GM18907 (cell line): Measurements from ENCODE around the gene TADA1.
"Not testable (repeated sequence)": the region's sequence is repeated elsewhere in the genome, so short reads cannot be mapped to it uniquely, and the experiment has no call there.

Experiments
- ATAC-seq: cut with Tn5 transposase; IDR thresholded peaks from one replicate; pipeline ENCODE4 v1.9.1; 2021; ENCODE audit warnings: mild to moderate bottlenecking, moderate library complexity; ENCODE audit not compliant: unreplicated experiment

TADA1 gene

DNA sequence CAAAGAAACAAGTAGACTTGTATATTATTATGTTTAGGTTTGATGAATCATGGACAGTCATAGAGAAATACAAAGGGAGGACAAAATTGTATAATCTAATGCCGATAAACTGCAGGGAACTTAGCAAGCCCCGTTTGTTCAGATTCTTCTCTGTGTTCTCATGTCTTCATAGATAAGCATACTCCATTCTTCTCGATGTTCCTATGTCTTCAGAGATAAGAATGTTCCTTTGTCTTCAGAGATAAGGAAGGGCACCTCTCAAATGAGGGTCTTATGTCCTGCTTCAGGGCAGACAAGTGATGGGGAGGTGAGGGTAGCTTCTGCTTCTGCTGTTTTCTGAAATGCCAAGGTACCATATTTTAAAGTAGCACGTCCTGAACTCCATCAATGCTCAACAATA, 19.7 kb upstream of the TADA1 start:
- ATAC-seq: no peak

DNA sequence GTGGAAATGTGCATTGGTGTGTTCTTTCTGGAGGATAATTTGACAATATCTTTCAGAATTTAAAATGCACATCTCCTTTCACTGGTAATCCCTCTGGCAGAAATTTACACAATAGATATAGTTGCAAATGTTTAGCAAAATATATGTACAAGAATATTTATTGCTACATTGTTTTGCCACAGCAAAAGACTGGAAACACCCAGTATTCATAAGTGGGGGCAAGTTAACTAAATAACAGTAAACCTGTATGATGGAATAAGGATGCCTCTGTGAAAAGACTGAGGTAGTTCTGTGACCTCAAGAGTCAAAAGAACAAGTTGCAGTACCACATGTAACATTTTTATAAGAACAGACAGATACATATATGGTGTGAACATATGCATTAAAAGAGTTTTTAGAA, 13.7 kb upstream of the TADA1 start:
- ATAC-seq: no peak

DNA sequence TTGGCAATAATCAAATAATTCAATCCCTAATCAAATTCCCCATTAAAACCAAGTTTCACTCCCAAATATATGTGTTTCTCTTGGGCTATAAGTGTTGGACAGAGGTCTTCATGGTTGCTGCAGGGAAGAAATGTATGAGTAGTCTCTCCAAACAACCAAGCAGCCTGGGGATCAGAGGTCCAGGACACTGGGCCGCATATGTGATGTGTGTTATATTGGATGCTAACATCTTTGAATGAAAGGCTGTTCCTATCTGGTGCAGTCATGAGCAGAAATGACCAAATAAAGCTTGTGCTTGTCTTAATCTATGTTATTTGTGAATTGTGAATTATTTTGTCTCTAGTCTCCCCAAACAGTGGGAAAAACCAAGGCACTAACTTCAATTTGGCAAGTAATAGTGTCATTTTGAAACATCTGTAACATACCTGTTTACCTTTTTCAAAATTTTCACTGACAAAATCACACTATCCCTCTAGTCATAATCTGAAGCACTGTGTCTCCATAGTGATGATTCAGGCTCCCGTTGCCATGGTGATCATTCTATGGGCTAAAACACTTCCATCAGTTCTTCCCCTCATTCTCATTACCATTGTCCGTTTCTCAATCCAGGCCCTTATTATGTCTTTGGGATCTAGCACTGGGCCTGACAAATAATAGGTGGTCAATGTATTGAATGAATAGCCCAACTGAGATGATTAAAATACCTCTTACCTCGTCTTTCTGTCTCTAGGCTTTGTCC, 12.5 kb upstream of the TADA1 start:
- no peak for ATAC-seq

DNA sequence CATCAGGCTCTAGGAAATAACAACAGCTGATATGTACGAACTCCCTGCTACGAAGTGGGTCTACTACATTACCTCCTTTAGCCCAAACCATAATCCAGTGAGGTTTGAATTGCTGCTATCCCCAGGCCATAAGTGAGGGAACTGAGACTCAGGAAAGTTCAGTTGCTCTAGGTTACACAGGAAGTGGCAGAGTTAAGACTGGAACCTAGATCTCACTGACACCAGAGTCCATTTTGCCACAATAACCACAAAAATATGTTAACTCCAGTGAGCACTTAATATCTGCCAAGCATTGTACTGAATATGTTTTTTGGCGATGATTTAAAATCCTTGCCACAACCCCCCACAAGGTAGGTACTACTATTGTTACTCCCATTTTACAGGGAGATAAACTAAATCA, 8.9 kb upstream of the TADA1 start:
- ATAC-seq: peak; percentile 54

DNA sequence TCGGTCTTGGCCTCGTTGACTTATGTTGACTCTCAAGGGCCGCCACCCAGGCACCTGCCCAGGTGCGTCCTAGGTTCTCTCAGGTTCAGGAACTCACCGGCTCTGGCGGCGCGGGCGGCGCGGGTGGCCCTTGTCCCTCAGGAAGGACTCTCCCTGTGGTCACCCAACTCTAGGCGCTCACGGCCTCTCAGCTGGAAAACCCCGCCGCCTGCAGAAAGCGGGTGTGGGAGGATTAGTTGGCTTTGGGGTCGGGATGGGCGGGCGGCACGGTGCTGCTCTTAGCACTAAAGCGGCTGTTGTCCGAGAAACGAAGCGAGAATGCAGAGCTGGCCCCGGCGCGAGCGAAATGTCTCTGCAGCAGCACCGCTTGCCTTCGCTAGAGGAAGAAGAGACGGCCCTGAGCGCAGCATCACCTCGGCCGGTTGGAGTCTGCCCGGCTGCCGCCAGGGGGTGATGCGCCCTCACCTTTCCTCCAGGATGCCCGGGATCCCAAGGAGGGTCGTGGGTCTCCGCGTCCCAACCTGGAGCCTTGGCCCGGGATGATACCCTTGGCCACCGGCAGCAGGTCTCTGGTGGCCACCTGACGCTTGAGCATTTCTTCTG, 8.1 kb upstream of the TADA1 start:
- ATAC-seq: peak; percentile 67

DNA sequence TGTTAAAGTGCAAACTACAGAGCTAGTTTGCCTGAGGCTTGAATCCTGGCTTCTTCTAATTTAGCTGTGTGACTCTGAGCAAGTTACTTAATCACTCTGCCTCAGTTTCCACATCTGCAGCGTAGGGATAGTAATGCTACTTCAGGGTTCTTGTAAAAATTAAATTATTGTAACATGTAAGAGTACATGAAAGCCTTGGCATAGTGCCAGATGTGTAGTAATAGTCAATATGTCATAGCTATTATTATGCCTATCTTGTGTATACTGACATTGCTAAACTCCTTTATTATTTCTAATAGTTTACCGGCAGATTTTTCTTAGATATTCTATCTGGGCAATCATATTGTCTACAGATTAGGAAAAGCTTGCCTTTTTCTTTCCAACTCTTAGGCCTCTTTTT, 6.8 kb upstream of the TADA1 start:
- ATAC-seq: no peak

DNA sequence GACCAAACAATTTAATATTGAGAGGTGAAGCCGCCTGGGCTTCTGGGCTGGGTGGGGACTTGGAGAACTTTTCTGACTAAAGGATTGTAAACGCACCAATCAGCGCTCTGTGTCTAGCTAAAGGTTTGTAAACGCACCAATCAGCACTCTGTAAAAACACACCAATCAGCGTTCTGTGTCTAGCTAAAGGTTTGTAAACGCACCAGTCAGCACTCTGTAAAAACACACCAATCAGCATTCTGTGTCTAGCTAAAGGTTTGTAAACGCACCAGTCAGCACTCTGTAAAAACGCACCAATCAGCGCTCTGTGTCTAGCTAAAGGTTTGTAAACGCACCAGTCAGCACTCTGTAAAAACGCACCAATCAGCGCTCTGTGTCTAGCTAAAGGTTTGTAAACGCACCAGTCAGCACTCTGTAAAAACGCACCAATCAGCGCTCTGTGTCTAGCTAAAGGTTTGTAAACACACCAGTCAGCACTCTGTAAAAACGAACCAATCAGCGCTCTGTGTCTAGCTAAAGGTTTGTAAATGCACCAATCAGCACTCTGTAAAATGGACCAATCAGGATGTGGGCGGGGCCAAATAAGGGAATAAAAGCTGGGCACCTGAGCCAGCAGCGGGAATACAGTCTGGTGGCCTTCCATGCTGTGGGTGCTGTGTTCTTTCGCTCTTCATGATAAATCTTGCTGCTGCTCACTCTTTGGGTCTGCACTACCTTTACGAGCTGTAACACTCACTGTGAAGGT, 2.3 kb upstream of the TADA1 start:
- ATAC-seq: not testable (repeated sequence)

DNA sequence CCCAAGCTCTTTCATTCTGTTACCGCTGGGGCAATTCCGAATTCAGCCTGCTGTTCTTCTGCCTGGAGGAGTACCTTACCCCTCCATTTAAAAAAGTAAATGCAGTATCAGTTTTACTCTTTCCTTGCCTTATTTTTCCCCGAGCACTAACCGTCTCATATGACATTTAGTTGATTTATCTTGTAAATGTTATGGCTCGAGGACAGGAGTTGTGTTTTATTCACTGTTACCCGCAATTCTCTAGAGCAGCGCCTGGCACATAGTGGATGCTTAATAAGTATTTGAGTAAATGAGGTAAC, 425 bp upstream of the TADA1 start:
- ATAC-seq: peak; percentile 3

DNA sequence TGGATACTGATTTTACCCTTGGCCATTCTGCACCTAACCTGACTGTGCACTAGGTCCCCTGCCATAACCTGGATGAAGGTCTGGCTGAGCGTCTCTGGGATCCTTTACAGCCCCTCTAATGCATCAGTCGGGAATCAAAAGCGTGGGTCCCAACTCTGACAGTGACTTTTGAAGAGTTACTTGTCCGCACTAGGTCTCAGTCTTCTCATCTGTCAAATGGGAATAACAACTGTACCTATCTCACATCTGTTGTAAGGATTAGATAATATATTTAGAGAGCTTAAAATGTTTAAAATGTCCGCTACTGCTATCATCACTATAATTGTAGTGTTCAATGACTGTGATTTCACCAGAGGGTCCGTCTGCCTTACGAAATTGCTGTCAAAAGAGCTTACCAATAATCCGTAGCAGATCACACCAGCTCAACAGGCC, 746 bp downstream of the TADA1 start:
- no peak for ATAC-seq

DNA sequence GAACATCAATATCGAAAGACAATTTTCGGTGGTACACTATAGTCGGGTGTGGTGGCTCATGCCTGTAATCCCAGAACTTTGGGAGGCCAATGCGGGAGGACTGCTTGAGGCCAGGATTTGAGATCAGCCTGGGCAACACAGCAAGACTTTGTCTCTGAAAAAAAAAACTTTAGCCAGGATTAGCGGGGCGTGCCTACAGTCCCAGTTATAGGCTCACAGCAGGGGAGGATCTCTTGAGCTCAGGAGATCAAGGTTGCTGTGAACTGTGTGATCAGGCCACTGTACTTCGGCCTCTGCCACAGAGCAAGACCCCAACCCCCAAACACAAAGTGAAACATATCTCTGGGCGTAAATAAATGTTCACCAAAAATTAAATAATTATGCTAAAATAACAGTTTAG, 1.6 kb downstream of the TADA1 start:
- ATAC-seq: no peak

DNA sequence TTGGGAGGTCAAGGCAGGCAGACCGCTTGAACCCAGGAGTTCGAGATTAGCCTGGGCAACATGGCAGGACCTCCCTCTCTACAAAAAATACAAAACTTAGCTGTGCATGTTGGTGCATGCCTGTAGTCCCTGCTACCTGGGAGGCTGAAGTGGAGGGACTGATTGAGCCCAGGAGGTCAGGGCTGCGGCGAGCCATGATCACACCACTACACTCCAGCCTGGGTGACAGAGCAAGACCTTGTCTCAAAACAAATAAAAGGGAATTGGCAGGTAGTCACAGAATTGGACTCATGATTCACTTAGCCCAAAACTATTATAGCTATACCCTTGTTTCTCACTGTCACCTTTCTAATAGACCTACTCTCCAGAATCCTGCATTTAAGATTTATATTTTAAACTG, 5.5 kb downstream of the TADA1 start:
- ATAC-seq: no peak

DNA sequence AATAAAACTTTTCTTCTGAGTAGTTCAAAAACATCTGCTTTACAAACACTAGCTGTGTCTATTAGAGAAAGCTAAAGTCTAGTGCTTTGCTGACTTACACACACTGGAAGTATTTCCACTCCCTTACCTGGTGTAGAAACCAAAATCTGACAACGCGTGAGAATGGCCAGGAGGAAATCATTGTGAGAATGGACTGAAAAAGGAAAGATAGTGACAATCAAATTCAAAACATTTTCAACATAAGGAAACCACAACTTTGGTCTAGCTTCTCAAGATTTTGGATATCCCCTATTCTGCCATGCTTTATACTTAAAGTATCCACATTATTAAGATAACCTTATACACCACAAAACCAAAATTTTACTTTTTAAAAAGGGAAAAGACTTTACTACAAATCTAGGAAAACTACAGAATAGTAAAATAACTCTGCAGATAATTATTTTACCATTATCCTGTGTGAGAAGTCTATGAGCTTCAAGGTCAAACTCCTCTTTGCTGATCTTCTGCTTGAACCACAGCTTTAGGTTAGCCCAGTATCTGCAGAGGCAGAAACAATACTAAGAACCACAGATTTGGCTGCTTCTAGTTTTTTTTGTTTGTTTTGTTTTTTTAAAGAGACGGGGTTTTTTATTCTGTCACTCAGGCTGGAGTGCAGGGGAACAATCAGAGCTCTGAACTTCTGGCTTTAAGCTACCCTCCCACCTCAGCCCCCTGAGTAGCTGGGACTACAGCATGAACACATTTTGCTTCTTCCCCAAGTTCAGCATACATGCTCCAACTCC, 6.6 kb downstream of the TADA1 start:
- ATAC-seq: no peak

DNA sequence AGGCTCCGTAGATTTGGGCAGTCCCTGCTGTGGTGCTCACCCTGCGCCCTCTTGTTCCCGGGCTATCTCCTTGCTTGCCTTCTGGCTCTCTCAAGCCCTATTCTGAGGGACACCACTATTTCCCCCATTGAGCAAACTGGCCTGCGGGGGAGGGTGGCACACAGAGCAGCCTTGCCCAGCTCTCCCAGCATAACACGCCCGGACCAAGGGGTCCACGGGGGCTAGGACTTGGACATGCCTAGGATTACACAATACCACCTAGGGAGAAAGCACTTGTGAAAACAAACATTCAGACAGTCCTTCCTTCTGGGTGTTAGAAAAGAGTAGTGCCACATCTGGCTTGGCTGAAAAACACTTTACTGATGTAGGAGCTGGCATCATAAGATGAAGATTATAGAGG, 7.4 kb downstream of the TADA1 start:
- ATAC-seq: no peak

DNA sequence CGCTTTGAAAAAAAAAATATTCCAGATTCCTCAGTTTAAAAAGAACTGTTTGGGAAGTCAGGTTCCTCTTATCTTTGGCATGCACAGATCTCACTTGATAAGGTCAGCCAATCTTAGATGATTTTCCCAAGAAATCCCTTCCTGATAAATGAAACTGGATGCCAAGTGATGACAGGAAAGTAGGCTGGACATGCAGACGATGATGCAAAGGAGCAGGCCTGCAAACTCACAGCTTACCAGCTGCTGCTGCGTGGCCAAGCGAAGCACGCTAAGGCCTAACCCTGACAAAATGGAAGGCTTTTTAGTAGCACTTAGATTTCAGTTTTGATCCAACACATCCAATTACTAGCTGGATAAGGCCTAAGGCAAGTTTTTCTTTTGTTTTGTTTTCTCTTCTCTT, 10.1 kb downstream of the TADA1 start:
- no peak for ATAC-seq

DNA sequence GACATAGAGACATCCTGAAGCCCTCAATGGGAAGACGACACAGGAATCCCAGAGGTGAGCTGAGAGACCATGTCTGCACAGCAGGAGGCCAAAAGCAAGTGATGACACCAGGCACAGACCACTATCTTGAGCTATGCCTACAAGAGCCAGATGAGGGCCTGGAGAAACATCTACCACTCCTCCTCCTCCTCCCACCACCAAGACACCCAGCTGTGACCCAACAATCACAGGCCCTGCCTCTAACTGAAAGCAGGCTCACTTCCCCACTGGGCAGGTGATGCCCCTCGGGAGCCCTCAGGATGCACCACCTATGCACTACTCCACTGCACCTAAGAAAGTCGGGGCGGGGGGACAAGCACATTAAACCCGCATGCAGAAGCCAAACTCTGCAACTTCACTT, 16.5 kb downstream of the TADA1 start:
- ATAC-seq: no peak

DNA sequence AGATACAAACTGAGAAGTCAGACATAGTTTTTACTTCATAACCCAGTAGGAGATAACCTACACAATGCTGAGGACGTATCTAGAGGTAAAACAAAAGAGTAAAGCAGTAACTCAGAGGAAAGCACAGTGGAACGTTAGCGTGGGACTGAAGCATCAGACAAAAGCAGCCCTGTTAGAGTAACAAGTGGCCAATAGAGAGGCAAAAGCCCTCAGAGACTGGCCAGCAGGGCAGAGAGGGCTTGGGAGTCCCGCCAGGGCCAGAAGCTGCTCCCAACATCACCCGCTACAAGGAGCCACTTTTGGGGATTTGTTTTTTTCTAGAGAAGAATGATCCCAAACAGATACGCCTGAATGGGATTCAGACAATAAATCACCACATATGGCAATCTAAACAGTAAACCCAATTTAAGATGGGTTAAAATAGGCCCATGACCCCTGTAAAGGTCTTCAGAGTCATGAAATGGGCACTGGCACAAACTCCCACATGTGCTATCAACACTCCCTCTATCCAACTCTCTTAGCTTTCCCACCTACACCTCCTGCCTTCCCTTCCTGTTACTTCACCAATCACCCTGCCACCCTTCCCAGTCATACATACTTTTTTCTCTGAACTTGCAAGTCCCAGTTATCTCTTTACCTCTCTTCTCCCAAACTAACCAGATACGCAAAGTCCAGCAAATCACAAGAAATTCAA, 17.2 kb downstream of the TADA1 start:
- no peak for ATAC-seq

DNA sequence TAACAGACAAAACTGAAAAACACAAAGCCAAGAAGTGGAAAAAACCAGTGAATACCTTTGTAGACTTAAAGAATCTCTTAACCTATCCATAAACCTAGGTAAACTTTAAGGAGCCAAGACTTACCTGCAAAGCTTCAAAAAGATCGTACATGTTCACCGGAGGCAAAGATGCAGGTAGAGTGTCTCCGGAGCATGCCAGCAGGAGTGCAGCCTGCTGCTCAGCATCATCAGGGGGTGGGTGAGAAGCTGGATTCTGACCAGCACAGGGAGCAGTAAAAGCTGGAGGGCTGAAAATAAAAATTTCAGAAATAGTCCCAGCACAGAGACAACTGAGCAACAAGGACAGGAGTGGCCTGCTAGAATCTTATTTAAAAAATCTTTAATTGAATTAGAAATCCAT, 18.1 kb downstream of the TADA1 start:
- ATAC-seq: no peak

DNA sequence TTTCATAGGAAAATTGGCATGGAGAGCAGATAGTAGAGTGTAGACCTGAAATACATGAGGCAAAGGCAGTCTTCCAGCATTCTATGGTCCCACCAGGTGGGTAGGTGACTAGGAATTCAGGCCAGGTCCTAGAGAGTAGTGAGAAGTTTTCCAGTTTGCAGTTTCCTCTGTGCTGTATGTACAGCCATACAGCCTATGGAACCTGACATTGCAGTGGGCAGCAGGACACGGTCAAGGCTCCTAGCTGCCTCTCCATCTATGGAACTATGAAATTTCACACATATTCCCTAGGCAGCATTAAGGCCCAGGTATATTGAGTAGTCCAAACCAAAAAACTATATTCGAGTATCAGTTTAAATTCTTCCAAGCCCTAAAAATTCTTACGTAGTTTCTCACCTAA, 20.5 kb downstream of the TADA1 start:
- ATAC-seq: no peak

DNA sequence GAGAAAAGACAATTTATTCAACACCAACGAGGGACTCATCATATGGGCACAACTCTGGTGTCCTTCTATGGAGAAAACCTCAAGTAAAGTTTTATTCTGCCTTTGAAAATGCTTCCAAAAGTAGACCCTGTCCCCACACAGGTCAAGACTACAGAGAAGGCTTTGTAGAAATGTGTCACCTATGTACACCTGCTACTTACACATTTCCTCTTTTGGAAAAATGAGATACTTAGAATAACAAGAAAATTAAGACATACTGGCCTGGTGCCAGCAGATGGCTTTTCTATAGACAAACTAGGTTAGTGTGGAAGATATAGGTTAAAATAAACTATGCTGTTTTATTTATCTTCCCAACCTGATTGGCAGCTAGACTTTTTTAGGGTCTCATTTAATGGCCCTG, 23.1 kb downstream of the TADA1 start:
- ATAC-seq: no peak

DNA sequence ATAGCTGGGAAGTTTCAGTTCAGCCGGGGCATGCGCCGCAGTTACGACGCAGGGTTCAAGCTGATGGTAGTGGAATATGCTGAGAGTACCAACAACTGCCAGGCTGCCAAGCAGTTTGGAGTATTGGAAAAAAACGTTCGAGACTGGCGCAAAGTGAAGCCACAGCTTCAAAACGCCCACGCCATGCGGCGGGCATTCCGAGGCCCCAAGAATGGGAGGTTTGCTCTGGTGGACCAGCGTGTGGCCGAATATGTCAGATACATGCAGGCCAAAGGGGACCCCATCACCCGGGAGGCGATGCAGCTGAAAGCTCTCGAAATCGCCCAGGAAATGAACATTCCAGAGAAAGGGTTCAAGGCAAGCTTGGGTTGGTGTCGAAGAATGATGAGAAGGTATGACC, 26.9 kb downstream of the TADA1 start:
- no peak for ATAC-seq

DNA sequence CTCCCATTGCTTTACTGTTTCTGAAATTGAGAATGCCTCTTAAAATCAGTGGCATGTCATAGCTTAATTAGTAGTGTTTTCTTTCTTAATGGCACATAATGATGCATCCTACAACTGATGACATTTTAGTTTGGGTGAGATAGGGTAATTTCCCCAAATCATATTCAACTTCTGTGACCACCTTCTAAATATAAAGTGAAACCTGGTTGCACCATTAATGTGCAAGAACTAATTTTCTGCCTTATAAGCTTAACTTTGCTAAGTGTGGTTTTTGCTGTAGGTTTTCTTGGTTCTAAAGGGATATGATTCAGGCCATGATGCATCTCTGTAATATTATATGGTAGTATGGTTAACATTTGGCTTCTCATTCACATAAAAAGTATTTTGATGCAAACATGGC, 27.9 kb downstream of the TADA1 start:
- ATAC-seq: no peak
